ENCODE results near the gene AUTS2.

The AUTS2 gene

DNA sequence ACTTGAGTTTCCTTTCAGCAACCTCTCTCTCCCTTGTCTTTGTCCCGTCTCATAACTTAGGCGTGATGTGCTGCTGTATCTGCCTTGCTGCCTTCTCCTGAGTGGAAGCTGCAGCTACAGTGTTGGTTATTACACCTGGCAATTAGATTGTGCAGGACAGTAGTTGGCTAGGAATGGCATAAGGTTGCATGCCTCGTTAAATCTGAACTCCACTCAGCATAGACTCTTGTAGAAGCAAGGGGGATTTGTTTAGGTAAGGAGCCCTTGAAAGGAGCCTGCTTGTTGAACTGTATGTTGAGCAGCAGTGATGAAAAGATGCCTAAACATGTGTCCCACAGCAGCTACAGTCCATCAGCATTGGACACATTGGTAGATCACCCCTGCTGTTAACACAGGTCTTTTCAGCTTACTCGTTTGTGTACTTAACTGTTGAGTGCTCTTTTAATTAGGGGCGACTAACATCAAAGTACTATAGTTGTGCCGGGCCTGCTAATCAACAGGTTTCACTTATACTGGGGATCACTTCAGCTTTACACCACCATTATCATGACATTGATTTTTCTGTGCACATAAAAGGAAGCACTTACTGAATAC, 225.0 kb downstream of the AUTS2 start:
- POLR2A ChIA-PET = no interaction called here
- CTCF ChIA-PET = no interaction called here
- DNase-seq (ENCODE audit: extremely low spot score) = no peak
- TF ChIP-seq NFRKB (IDR thresholded peaks at IDR 0.05) (no peak), FOXK2 (IDR thresholded peaks at IDR 0.05) (no peak), SUZ12 (IDR thresholded peaks at IDR 0.05) (no peak), HDGF (IDR thresholded peaks at IDR 0.05; ENCODE audit: borderline replicate concordance) (no peak), FOXA1 (IDR thresholded peaks at IDR 0.05) (no peak), ELF4 (IDR thresholded peaks at IDR 0.05) (no peak), BHLHE40 (IDR thresholded peaks at IDR 0.05; ENCODE audit: borderline replicate concordance) (no peak), LEF1 (IDR thresholded peaks at IDR 0.05; ENCODE audit: borderline replicate concordance) (no peak), TARDBP (IDR thresholded peaks at IDR 0.05) (no peak), CTBP1 (IDR thresholded peaks at IDR 0.05; ENCODE audit: borderline replicate concordance) (no peak), ZNF384 (IDR thresholded peaks at IDR 0.05) (no peak), ARNT (IDR thresholded peaks at IDR 0.05) (no peak), L3MBTL2 (conservative IDR thresholded peaks at IDR 0.05) (no peak)

- ChIA-PET CTCF (no interaction called here), POLR2A (no interaction called here)
These were observed 227.1 kb downstream of the AUTS2 start for GRCh38 chr7:69825113-69825972.

DNA sequence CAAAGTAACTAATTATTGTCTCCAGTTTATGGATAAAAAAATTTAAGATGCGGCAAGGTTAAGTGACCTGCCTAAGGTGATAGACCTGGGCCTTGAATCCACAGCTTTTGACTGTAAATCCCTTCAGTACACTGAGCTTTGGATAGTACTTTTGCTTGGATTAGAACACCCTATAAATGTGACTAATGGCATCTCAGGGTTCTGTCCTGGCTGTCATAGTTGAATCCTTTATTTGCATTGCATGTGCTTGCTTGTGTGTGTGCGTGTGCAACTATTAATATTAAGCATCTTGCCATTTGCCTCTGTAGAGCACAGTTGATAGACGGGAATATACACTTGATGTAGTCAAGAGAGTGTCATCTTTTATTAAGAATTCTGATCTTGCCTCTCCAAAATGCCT, 228.0 kb downstream of the AUTS2 start:
- TF ChIP-seq ARNT (IDR thresholded peaks at IDR 0.05) = no peak
- TF ChIP-seq BHLHE40 (IDR thresholded peaks at IDR 0.05; ENCODE audit: borderline replicate concordance) = no peak
- TF ChIP-seq FOXA1 (IDR thresholded peaks at IDR 0.05) = no peak
- no peak for TF ChIP-seq ZNF384 (IDR thresholded peaks at IDR 0.05)
- no peak for TF ChIP-seq FOXM1 (IDR thresholded peaks at IDR 0.05; ENCODE audit: borderline replicate concordance)
- no peak for TF ChIP-seq HDGF (IDR thresholded peaks at IDR 0.05; ENCODE audit: borderline replicate concordance)
- TF ChIP-seq, protein P1, sequence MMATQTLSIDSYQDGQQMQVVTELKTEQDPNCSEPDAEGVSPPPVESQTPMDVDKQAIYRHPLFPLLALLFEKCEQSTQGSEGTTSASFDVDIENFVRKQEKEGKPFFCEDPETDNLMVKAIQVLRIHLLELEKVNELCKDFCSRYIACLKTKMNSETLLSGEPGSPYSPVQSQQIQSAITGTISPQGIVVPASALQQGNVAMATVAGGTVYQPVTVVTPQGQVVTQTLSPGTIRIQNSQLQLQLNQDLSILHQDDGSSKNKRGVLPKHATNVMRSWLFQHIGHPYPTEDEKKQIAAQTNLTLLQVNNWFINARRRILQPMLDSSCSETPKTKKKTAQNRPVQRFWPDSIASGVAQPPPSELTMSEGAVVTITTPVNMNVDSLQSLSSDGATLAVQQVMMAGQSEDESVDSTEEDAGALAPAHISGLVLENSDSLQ (IDR thresholded peaks at IDR 0.05) = no peak
- TF ChIP-seq L3MBTL2 (conservative IDR thresholded peaks at IDR 0.05) = no peak
- TF ChIP-seq SP1 (IDR thresholded peaks at IDR 0.05) = no peak
- no peak for TF ChIP-seq ELF4 (IDR thresholded peaks at IDR 0.05)
- no peak for TF ChIP-seq TARDBP (IDR thresholded peaks at IDR 0.05)
- no peak for TF ChIP-seq LEF1 (IDR thresholded peaks at IDR 0.05; ENCODE audit: borderline replicate concordance)
- TF ChIP-seq FOXK2 (IDR thresholded peaks at IDR 0.05) = no peak
- TF ChIP-seq NFRKB (IDR thresholded peaks at IDR 0.05) = no peak
- TF ChIP-seq SUZ12 (IDR thresholded peaks at IDR 0.05) = no peak
- TF ChIP-seq CTBP1 (IDR thresholded peaks at IDR 0.05; ENCODE audit: borderline replicate concordance) = no peak
- DNase-seq (ENCODE audit: extremely low spot score) = no peak
- POLR2A ChIA-PET = no interaction called here
- CTCF ChIA-PET = no interaction called here

More at GRCh38 chr7:69825113-69825972, 227.1 kb downstream of the AUTS2 start:
- TF ChIP-seq ZNF384 (IDR thresholded peaks at IDR 0.05) (no peak), CTBP1 (IDR thresholded peaks at IDR 0.05; ENCODE audit: borderline replicate concordance) (no peak), SP1 (IDR thresholded peaks at IDR 0.05) (no peak), BHLHE40 (IDR thresholded peaks at IDR 0.05; ENCODE audit: borderline replicate concordance) (no peak), FOXM1 (IDR thresholded peaks at IDR 0.05; ENCODE audit: borderline replicate concordance) (no peak), NFRKB (IDR thresholded peaks at IDR 0.05) (no peak), FOXK2 (IDR thresholded peaks at IDR 0.05) (no peak), L3MBTL2 (conservative IDR thresholded peaks at IDR 0.05) (no peak), ARNT (IDR thresholded peaks at IDR 0.05) (no peak), HDGF (IDR thresholded peaks at IDR 0.05; ENCODE audit: borderline replicate concordance) (no peak), FOXA1 (IDR thresholded peaks at IDR 0.05) (no peak), SUZ12 (IDR thresholded peaks at IDR 0.05) (no peak), TARDBP (IDR thresholded peaks at IDR 0.05) (no peak)
- TF ChIP-seq, protein P1 (IDR thresholded peaks at IDR 0.05) = no peak
- DNase-seq (ENCODE audit: extremely low spot score) = no peak

GRCh38 chr7:69827140-69827539, 228.9 kb downstream of the AUTS2 start:
- TF ChIP-seq L3MBTL2 (conservative IDR thresholded peaks at IDR 0.05) (no peak), SUZ12 (IDR thresholded peaks at IDR 0.05) (no peak), ARNT (IDR thresholded peaks at IDR 0.05) (no peak), TARDBP (IDR thresholded peaks at IDR 0.05) (no peak), FOXK2 (IDR thresholded peaks at IDR 0.05) (no peak), FOXA1 (IDR thresholded peaks at IDR 0.05) (no peak), HDGF (IDR thresholded peaks at IDR 0.05; ENCODE audit: borderline replicate concordance) (no peak), LEF1 (IDR thresholded peaks at IDR 0.05; ENCODE audit: borderline replicate concordance) (no peak), NFRKB (IDR thresholded peaks at IDR 0.05) (no peak), ZNF384 (IDR thresholded peaks at IDR 0.05) (no peak), FOXM1 (IDR thresholded peaks at IDR 0.05; ENCODE audit: borderline replicate concordance) (no peak), BHLHE40 (IDR thresholded peaks at IDR 0.05; ENCODE audit: borderline replicate concordance) (no peak), SP1 (IDR thresholded peaks at IDR 0.05) (no peak), CTBP1 (IDR thresholded peaks at IDR 0.05; ENCODE audit: borderline replicate concordance) (no peak), ELF4 (IDR thresholded peaks at IDR 0.05) (no peak)
- TF ChIP-seq, protein P1 (IDR thresholded peaks at IDR 0.05) = no peak
- DNase-seq (ENCODE audit: extremely low spot score) = no peak
- ChIA-PET CTCF (no interaction called here), POLR2A (no interaction called here)

GRCh38 chr7:69827558-69827957, 229.3 kb downstream of the AUTS2 start:
- TF ChIP-seq FOXM1 (IDR thresholded peaks at IDR 0.05; ENCODE audit: borderline replicate concordance) (no peak), ARNT (IDR thresholded peaks at IDR 0.05) (no peak), ZNF384 (IDR thresholded peaks at IDR 0.05) (no peak), TARDBP (IDR thresholded peaks at IDR 0.05) (no peak), CTBP1 (IDR thresholded peaks at IDR 0.05; ENCODE audit: borderline replicate concordance) (no peak), HDGF (IDR thresholded peaks at IDR 0.05; ENCODE audit: borderline replicate concordance) (no peak), LEF1 (IDR thresholded peaks at IDR 0.05; ENCODE audit: borderline replicate concordance) (no peak), FOXA1 (IDR thresholded peaks at IDR 0.05) (no peak), BHLHE40 (IDR thresholded peaks at IDR 0.05; ENCODE audit: borderline replicate concordance) (no peak), NFRKB (IDR thresholded peaks at IDR 0.05) (no peak)
- TF ChIP-seq, protein P1 (IDR thresholded peaks at IDR 0.05) = no peak
- POLR2A ChIA-PET = no interaction called here
- CTCF ChIA-PET = no interaction called here
- DNase-seq (ENCODE audit: extremely low spot score) = no peak
